ENCODE measurements around the gene ZNF334.

Gene ZNF334

DNA sequence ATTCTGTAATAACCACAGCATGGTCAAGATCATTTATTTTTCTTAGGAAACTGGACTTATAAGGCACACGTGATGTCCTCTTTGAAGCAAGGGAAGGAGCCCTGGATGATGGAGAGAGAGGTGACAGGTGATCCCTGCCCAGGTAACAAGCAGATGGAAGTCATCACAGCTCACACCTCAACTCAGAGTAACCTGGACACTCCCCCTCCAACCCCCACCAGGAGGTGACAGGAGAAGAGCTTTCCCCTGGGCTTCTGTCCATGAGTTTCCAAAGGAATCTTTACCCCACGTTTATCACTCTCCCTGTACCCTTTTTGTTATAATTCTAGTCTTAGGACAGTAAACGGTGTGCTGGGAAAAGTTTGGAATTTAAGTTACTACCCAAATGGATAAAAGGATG, 28.4 kb downstream of the ZNF334 start:
- DNase-seq = no peak

- DNase-seq = no peak
These were observed 29.5 kb downstream of the ZNF334 start for GRCh38 chr20:46483879-46484278.

DNA sequence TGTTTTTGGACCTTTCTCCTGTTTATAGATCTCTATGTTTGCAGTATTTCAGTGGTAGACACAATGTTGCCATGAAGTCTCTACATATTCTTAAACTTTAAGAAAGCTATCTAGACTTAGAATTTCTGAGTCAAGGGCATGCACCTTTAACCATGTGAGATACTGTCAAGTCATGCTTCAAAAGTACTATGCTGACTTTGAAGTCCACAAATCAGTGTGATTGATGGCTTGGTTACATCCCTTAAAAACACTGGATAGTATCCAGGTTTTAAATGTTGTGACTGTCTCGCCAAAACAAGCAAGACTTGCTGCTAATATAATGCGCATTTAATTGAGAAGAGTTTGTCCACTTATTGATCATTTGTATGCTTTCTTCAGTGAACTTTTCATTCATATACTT, 30.5 kb downstream of the ZNF334 start:
- no peak for DNase-seq

- no peak for DNase-seq
These were observed 35.7 kb downstream of the ZNF334 start for GRCh38 chr20:46477640-46478039.

DNA sequence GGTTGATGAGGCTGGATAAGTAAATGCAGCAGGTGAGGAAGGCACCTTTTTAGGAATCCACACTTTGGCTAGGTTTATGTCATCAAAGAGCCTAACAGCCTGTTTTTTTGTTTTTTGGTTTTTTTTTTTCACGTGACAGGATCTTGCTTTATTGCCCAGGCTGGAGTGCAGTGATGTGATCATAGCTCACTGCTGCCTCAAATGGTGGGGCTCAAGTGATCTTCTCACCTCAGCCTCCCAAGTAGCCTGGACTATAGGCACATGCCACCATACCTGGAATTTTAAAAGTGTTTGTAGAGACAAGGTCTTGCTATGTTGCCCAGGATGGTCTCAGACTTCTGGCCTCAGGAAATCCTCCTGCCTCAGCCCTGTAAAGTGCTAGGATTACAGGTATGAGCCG, 36.1 kb downstream of the ZNF334 start:
- no peak for DNase-seq

DNA sequence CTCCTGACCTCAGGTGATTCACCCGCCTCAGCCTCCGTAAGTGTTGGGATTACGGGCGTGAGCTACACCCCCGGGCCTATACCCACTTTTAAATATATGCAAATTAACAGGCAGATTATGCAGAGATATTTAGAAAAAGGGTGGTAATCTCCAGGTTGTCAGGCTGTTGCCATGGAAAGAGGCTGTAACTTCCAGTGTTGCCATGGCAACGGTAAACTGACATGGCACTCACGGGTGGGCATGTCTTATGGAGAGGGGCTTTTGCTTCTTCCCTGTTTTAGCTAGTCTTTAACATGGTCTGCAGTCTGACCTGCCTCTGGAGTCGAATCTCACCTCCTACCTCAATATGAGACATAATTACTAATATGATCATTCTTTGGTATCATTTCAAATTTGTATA, 44.9 kb downstream of the ZNF334 start:
- no peak for DNase-seq

DNA sequence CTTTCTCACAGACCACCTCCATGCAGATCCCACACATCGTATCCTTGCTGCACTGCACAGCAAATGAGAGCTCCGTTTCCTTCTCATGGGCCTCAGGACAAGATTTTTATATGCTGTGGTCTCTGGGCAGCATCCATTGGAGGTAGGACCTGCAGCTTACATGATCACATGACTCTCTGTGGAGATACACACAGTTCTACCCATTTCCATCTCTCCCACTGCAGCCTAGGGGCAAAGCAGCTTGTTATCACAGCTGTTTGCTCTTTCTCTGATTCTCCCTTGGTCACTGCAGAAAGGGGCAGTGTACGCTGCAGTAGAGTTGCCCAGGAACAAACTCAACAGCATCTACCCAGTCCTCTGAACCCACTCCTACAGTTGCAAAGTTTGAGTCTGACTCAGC, 48.9 kb downstream of the ZNF334 start:
- no peak for DNase-seq

- no peak for DNase-seq
These were observed 49.5 kb downstream of the ZNF334 start for GRCh38 chr20:46463852-46464251.

DNA sequence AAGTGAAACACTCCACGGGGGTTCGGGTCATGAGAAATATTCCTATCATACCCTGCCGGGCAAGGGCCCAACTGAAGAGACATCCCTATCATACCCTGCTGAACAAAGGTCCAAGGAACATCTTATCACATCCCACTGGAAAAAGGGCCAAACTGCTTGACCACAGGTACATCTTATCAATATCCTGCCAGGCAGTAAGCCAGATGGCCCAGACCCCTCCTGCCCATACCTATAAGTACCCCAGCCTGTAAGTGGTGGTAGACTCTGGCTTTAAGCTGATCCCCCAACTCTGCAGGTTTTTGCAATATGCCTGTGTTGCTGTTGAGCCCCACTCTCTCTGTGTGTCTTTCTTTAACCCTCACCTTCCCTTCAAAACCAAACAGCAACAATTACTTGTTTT, 51.6 kb downstream of the ZNF334 start:
- DNase-seq = no peak

- DNase-seq = peak; percentile 28
These were observed 54.3 kb downstream of the ZNF334 start for GRCh38 chr20:46458866-46459750.

DNA sequence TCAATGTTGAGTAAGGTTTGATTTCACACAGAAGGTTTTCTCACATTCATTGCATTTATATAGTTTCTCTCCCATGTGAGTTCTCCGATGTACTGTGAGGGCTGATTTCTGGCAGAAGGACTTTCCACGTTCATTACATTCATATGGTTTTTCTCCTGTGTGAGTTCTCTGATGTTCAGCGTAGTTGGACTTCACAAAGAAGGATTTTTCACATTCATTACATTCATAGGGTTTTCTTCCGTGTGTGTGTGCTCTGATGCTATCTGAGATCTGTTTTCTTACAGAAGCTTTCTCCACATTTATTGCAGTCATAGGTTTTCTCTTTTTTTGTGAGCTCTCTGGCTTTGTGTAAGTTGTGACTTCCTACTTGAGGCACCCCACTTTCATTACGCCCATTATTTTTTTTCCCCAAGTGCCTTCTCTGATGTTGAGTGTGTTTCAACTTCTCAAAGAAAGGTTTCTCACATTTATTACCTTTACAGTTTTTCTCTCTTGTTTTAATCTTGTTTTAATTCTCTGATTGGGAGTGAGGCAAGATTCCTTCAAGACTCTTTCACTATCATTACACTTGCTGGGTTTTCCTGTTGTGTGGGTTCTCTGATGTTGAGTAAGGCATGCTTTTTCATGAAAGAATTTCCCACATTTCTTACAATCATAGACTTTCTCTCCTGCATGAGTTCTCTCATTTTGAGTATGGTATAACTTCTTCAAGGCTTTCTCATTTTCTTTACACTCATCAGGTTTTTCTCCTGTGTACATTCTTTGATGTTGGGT, 56.9 kb downstream of the ZNF334 start:
- DNase-seq = no peak

DNA sequence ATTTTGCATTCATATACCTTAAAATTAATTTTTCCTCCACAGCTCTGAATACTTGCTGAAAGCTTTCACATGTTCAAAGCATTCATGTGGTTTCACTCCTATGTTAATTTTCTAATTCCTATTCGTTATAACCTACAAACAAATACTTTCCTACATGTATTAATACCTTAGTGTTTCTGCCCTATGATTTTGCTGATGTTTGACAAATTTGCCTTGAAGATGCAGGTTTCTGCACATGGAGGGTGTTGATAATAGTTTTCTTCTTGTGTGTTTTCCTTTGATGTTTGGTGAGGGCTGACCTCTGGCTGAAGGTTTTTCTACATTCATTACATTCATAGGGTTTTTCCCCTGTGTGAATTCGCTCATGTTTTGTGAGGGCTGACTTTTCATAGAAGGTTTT, 57.6 kb downstream of the ZNF334 start:
- DNase-seq = no peak
